KBM-7 (cell line): Measurements from ENCODE around the gene TRMT61B.

Experiments
- DNase-seq: peaks from one replicate; pipeline ENCODE4 v3.0.0-alpha.2; 2015
- in situ Hi-C: fragments of 300-500 bp; cut with MboI; formaldehyde crosslinking; loops from 2 replicates; pipeline ENCODE4 v1.14.3; 2020; ENCODE audit warnings: low sequenced_read_pairs, low pct_unique_long_range_greater_than_20kb, mixed read lengths

The TRMT61B gene

GRCh38 chr2:28869494-28870145 lies 489 bp downstream of the TRMT61B start:
- DNase-seq = no peak
- in situ Hi-C loops = no loop called here

GRCh38 chr2:28868611-28869010 lies 1.5 kb downstream of the TRMT61B start:
- DNase-seq = no peak
- in situ Hi-C loops = no loop called here

- in situ Hi-C loops = no loop called here
- no peak for DNase-seq
Measured at GRCh38 chr2:28855977-28856376, 14.1 kb downstream of the TRMT61B start.

DNA sequence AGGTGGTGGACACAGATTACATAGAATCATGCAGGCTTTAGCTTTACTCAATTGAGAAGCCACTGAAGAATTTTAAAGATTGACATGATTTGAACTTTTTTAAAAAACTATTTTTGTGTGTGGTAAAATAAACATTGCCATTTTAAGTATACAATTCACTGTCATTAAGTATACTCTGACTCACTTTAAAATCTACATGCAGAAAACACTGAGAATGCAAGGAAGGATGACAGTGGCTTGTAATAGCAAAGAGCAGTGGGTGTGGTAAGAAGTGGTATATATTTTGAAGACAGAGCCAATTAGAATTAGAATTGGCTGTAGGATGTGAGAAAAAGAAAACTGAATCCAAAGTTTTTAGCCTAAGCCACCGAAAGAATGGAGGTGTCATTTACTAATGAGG lies 14.9 kb downstream of the TRMT61B start:
- no peak for DNase-seq
- in situ Hi-C loops = no loop called here

DNA sequence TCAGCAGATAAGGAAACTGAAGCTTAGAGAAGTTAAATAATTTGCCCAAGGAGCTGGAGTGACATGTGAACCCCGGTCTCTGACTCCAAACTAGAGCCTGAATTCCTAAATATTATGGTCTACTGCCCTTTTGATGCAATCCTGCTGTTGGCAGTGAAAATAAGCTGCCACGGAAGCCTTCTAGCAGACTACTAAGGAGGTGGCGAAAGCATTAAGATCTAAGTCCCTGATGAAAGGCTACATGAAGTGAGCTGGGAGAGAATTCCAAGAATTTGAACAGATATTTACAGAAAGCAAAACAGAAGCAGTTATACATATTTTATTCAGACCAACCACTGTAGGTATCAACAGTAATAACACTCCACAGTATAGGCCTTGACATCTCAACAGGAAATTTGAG lies 28.1 kb downstream of the TRMT61B start:
- DNase-seq = no peak
- in situ Hi-C loops = no loop called here

DNA sequence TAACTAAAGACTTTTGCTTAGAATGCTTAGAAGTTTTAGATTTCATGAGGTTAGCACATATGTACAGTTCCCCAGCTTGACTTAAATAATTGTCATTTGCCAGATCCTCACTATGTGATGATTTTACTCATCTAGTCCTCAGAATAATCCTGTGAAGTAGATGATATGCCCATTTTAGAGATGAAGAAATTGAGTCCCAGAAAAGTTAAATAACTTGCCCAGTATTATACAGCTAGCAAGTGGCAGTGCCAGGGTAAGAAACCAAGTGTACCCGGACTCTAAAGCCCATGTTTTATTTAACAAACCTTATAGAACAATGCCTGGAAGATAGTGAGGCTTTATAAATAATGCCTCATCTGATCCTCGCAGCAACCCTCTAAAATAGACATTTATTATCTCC lies 31.1 kb downstream of the TRMT61B start:
- DNase-seq = no peak
- in situ Hi-C loops = no loop called here

DNA sequence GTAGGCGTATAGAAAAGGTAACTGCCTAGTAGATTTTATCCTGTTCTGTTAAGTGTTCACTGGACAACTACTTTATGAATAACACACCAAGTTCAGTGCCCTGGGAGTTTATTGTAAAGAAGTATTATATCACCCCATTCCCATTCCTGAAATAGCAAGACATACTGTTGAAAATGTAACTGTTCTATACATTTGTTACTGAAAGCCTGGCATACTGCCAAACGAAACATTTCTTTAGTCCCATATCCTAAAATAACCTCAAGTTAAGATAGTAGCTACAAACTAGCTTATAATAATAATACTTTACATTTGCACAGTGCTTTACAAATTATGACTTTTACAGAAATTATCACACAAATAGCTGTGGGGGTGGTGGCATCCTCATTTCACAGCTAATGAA lies 34.3 kb downstream of the TRMT61B start:
- in situ Hi-C loops = no loop called here
- no peak for DNase-seq

DNA sequence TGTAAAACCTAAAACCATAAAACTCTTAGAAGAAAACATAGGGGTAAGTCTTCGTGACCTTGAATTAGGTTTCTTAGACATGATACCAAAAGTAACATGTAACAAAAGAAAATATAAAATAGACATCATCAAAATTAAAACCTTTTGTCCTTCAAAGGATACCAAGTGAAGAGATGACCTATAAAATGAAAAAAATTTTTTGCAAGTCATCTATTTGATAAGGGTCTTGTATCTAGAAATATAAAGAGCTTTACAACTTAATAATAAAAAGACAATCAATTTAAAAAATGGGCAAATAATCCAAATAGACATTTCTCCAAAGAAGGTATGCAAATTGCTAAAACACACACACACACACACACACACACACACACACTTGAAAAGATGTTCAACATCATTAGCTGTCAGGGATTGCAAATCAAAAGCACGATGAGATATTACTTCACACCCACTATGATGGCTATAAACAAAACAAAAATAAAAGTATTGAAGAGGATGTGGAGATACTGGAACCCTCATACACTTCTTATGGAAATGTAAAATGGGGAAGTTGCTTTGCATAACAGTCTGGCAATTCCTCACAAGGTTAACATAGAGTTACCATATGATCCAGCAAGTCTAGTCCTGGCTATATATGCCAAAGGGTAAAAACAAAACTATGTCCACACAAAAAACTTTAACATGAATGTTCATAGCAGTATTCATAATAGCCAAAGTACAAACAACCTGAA lies 36.2 kb downstream of the TRMT61B start:
- DNase-seq = peak; percentile 12

GRCh38 chr2:28828382-28828781 lies 41.7 kb downstream of the TRMT61B start:
- in situ Hi-C loops = no loop called here
- DNase-seq = no peak

More for the DNA sequence above, 36.2 kb downstream of the TRMT61B start:
- in situ Hi-C loops = no loop called here

DNA sequence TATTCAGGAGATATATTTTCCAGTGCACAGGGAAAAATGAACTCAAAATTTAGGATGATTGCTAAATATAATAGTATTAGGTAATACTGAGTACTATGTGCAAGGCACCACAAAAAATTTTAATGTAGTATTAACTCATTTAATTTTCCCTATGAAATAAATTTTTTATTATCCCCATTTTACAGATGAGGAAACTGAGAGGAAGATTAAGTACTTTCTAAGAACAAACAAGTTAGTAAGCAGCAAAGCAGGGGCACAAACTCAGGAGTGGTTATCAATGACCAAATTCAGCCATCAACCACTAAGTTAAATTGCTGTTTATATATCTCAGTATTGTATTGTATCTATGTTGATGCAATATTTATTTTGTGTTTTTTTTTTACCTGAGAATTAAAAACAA lies 45.2 kb downstream of the TRMT61B start:
- in situ Hi-C loops = loop anchor here (25.0 kb wide), 1 partner anchor 362 kb away; no protein-coding TSS in a partner anchor
- no peak for DNase-seq

DNA sequence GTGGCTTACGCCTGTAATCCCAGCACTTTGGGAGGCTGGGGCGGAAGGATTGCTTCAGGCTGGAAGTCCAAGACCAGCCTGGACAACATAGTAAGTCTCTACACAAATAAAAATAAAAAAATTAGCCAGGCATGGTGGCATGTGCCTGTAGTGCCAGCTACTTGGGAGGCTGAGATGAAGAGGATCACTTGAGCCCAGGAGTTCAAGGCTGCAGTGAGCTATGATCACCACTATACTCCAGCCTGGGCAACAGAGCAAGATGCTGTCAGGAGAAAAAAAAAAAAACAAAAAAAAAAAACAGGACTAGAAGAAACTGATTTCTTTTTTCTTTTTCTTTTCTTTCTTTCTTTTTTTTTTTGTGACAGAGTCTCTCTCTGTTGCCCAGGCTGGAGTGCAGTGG lies 45.9 kb downstream of the TRMT61B start:
- DNase-seq = no peak
- in situ Hi-C loops = loop anchor here (25.0 kb wide), 1 partner anchor 363 kb away; no protein-coding TSS in a partner anchor

DNA sequence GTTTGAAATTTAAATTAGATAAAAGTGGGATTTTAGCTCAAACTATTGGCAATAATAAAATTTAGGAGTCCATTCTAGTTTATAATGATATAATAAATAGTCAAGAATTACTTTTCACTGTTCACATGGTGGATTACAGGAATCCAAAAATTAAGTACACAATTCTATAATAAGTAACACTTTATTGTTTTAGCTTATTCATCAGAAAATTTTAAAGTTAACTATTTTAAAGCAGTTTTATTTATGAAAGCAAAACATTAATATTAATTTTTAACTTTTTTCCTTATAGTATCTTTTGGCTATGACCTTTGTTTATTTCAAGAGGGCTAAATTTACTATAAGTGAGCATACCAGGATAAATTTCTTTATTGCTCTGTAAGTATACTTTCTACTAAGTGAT lies 48.1 kb downstream of the TRMT61B start:
- no peak for DNase-seq
- in situ Hi-C loops = loop anchor here (25.0 kb wide), 1 partner anchor 365 kb away; no protein-coding TSS in a partner anchor

DNA sequence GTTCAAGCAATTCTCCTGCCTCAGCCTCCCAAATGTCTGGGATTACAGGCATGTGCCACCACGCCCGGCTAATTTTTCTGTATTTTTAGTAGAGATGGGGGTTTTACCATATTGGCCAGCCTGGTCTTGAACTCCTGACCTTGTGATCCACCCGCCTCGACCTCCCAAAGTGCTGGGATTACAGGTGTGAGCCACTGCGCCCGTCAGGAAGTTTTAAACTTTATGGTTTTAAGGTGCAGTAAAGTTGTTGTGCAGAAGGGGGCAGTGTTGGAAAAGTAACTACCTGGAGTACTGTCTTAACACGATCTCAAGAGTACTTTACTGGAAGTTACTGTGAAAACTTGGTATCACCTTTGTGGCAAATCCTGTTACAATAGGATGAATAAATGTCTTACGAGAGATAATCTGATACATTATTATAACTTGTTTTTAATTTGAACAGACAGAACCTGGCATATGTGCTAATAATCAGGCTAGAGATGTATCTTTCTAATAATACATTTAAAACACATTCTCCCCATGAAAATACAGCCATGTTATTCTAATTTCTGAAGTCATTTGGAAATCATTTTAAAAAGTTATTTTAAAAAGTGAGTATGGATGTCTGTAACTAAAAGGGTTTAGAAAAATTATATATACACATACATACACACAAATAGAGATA lies 48.7 kb downstream of the TRMT61B start:
- in situ Hi-C loops = loop anchor here (25.0 kb wide), 1 partner anchor 366 kb away; no protein-coding TSS in a partner anchor
- peak; percentile 86 for DNase-seq

DNA sequence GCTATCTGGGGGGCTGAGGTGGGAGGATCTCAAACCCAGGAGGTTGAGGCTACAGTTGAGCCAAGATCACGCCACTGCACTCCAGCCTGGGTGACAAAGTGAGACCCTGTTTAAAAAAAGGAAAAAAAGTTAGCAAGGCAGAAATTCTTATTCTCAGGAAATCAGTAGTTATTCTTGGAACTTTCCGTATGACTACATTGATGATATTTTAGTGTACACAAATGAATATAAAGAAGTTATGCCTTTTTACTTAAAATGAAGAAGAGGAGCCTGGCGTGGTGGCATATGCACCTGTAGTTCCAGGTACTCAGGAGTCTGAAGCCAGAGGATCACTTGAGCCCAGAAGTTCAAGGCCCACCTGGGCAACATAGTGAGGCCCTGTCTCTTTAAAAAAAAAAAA lies 52.1 kb downstream of the TRMT61B start:
- DNase-seq = no peak
- in situ Hi-C loops = loop anchor here (25.0 kb wide), 1 partner anchor 369 kb away; no protein-coding TSS in a partner anchor

- DNase-seq = no peak
Measured at GRCh38 chr2:28810384-28811285, 59.5 kb downstream of the TRMT61B start, which contains the start of gene SPDYA. SPDYA (plus strand) TSS chr2:28810834; CDS start chr2:28816015, 5,181 bp downstream.

GRCh38 chr2:28809927-28810326 lies 60.2 kb downstream of the TRMT61B start:
- in situ Hi-C loops = loop anchor here (25.0 kb wide), 1 partner anchor 377 kb away; no protein-coding TSS in a partner anchor

More at GRCh38 chr2:28810384-28811285, 59.5 kb downstream of the TRMT61B start, which contains the start of gene SPDYA:
- in situ Hi-C loops = loop anchor here (25.0 kb wide), 1 partner anchor 377 kb away; no protein-coding TSS in a partner anchor

GRCh38 chr2:28802975-28803429 lies 67.1 kb downstream of the TRMT61B start:
- no peak for DNase-seq
- in situ Hi-C loops = loop anchor here (25.0 kb wide), 1 partner anchor 384 kb away; no protein-coding TSS in a partner anchor

More at GRCh38 chr2:28809927-28810326, 60.2 kb downstream of the TRMT61B start:
- DNase-seq = no peak

DNA sequence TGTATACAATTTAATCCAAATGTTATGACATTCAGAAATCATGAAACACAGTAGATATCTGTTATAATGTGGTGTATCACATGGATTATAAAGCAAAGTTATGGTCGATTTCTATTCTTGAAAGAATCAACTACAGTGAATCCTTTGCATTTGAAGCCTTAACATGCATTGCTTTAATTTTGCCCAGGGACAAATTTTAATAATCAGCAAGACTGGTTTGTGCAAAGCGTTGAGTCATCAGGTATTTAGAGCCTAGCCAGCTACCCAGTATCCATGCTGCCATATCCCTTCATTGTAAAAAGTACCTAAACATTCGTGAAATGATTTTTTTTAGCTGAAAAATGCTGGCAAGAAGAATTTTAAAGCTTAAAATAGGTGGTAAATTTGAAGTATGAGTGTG lies 68.4 kb downstream of the TRMT61B start:
- DNase-seq = no peak
- in situ Hi-C loops = loop anchor here (25.0 kb wide), 1 partner anchor 386 kb away; no protein-coding TSS in a partner anchor
